RWPE2 (cell line): ENCODE results near the gene PLCH2.

Source experiments
- ATAC-seq: fragments of 200-7000 bp; cut with Tn5 transposase; 3 replicates; pipeline ENCODE4 v1.9.1; 2021; ENCODE audit warnings: low read depth
- DNase-seq: peaks from one replicate; pipeline ENCODE4 v3.0.0-alpha.2; 2020; ENCODE audit warnings: low spot score
- H3K27ac ChIP-seq: fragments of 450-650 bp; 2 replicates; pipeline ENCODE4 v1.5.1; 2017; ENCODE audit warnings: mild to moderate bottlenecking; ENCODE audit not compliant: poor library complexity, severe bottlenecking
- H3K27me3 ChIP-seq: fragments of 250-450 bp; sonication (Bioruptor Pico); 2 replicates; pipeline ENCODE4 v1.5.1; 2021; ENCODE audit warnings: mild to moderate bottlenecking, moderate library complexity; ENCODE audit not compliant: insufficient read depth, poor library complexity, severe bottlenecking
- H3K36me3 ChIP-seq: fragments of 250-450 bp; sonication (Bioruptor Pico); 2 replicates; pipeline ENCODE4 v1.5.1; 2020; ENCODE audit warnings: low read depth, mild to moderate bottlenecking, moderate library complexity
- H3K4me1 ChIP-seq: fragments of 250-450 bp; sonication (Bioruptor Pico); 2 replicates; pipeline ENCODE4 v1.5.1; 2021; ENCODE audit warnings: mild to moderate bottlenecking, moderate library complexity; ENCODE audit not compliant: insufficient read depth, poor library complexity, severe bottlenecking
- H3K4me3 ChIP-seq: fragments of 250-450 bp; sonication (Bioruptor Pico); 2 replicates; pipeline ENCODE4 v1.5.1; 2021; ENCODE audit warnings: mild to moderate bottlenecking, moderate library complexity; ENCODE audit not compliant: severe bottlenecking
- H3K9me3 ChIP-seq: fragments of 250-450 bp; sonication (Bioruptor Pico); 2 replicates; pipeline ENCODE4 v1.5.1; 2021; ENCODE audit warnings: mild to moderate bottlenecking, moderate library complexity; ENCODE audit not compliant: severe bottlenecking
- TF ChIP-seq, protein P1 (sequence below): fragments of 450-650 bp; IDR thresholded peaks from one replicate; pipeline ENCODE4 v1.5.1; 2017; ENCODE audit warnings: mild to moderate bottlenecking, moderate library complexity; ENCODE audit not compliant: poor library complexity, severe bottlenecking

The PLCH2 gene

DNA sequence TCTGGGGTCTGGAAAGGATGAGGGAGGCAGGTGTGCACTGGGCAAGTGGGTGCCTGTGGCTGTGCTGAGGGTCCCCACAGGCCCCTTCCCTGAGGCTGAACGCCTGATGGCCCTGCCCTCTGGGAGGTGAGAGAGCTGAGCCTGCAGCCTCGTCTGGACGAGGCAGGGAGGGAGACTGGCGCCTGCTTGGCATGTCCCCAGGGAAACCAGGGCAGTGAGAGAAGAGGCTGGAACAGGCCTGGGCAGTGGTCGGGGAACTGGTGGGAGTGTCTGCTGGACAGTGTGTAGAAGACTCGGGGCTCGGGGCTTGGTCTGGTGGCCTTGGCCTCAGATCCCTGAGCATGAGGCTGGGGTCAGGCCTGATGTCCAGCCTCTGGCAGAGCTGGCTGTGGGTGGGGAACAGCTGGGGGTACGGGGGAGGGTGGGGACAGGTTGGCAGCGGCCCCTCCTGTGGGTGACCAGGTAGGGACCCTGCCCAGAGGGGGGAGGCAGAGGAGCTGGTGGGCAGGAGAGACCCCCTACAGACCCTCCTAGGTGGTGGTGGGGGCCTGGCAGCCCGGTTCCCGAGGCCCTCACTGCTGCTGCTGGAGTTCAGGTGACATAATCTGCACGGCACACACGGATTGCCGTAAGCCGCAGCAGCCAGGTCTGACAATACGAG is 30.8 kb upstream of the PLCH2 start:
- no peak overlapping the region for H3K4me3 ChIP-seq
- TF ChIP-seq, protein P1, sequence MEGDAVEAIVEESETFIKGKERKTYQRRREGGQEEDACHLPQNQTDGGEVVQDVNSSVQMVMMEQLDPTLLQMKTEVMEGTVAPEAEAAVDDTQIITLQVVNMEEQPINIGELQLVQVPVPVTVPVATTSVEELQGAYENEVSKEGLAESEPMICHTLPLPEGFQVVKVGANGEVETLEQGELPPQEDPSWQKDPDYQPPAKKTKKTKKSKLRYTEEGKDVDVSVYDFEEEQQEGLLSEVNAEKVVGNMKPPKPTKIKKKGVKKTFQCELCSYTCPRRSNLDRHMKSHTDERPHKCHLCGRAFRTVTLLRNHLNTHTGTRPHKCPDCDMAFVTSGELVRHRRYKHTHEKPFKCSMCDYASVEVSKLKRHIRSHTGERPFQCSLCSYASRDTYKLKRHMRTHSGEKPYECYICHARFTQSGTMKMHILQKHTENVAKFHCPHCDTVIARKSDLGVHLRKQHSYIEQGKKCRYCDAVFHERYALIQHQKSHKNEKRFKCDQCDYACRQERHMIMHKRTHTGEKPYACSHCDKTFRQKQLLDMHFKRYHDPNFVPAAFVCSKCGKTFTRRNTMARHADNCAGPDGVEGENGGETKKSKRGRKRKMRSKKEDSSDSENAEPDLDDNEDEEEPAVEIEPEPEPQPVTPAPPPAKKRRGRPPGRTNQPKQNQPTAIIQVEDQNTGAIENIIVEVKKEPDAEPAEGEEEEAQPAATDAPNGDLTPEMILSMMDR = no peak
- H3K4me1 ChIP-seq = peaks cover 4% of the 10 kb centered on the region
- ATAC-seq (no peak), DNase-seq (no peak)
- H3K27me3 ChIP-seq = no peaks in the 10 kb centered on the region
- H3K27ac ChIP-seq = no peak overlapping the region
- H3K9me3 ChIP-seq = no peaks in the 10 kb centered on the region
- H3K36me3 ChIP-seq = peaks cover 4% of the 10 kb centered on the region; the same call in 1 of the 2 replicates

- Histone ChIP-seq H3K4me3 (no peak overlapping the region), H3K27me3 (no peaks in the 10 kb centered on the region), H3K4me1 (peaks cover 6% of the 10 kb centered on the region), H3K9me3 (no peaks in the 10 kb centered on the region), H3K27ac (no peak overlapping the region), H3K36me3 (peaks cover 4% of the 10 kb centered on the region; the same call in 1 of the 2 replicates)
- ATAC-seq = no peak
- TF ChIP-seq, protein P1 = no peak
- DNase-seq = no peak
Measured at GRCh38 chr1:2445823-2446215, 30.3 kb upstream of the PLCH2 start.

- H3K4me3 ChIP-seq = no peak overlapping the region
- TF ChIP-seq, protein P1 = no peak
- H3K27me3 ChIP-seq = no peaks in the 10 kb centered on the region
- peak overlapping the region; percentile 31 for H3K27ac ChIP-seq
- ATAC-seq = no peak
- no peak for DNase-seq
- peaks cover 12% of the 10 kb centered on the region for H3K4me1 ChIP-seq
- peaks cover 4% of the 10 kb centered on the region; the same call in 1 of the 2 replicates for H3K36me3 ChIP-seq
- H3K9me3 ChIP-seq = no peaks in the 10 kb centered on the region
Measured at GRCh38 chr1:2446394-2446793, 29.7 kb upstream of the PLCH2 start.

DNA sequence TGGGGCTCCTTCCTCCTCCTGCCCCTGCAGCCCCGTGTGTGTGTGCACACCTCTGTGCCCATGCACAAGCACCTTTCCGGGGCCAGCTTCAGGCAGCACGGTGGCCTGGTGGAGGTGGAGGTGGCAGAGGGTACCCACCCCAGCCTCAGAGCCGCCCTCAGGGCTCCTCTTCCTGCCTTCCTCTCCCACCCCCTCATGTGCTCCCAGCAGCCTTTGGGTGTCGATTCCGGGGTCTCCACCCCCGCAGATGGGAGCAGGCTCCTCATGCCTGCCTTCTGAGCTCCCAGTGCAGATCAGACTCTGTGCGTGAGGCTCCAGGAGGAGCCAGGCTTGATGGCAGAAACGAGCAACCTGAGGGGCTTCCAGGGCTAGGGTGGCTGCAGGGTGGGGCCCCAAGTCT is 29.2 kb upstream of the PLCH2 start:
- H3K27me3 ChIP-seq = no peaks in the 10 kb centered on the region
- H3K36me3 ChIP-seq = peaks cover 4% of the 10 kb centered on the region; the same call in 1 of the 2 replicates
- ATAC-seq = no peak
- peak overlapping the region; percentile 31 for H3K27ac ChIP-seq
- TF ChIP-seq, protein P1 = no peak
- DNase-seq = no peak
- H3K4me3 ChIP-seq = no peak overlapping the region
- peaks cover 13% of the 10 kb centered on the region for H3K4me1 ChIP-seq
- H3K9me3 ChIP-seq = no peaks in the 10 kb centered on the region
